Stimulated activated CD8-positive, alpha-beta memory T cell treated with anti-CD3 and anti-CD28 coated beads, Interleukin-2, amount 100 ng/mL, for 1 hour (primary cell): Measurements from ENCODE around the gene ZBTB49.

Experiments used
- DNase-seq, 2 donors: peaks; one replicate each; pipeline ENCODE4 v3.0.0-alpha.2; 2020; ENCODE audit warnings: low read depth in 2 of 2

Gene ZBTB49

GRCh38 chr4:4277531-4277930, 12.5 kb upstream of the ZBTB49 start:
- DNase-seq: no peak

- DNase-seq: no peak
Observed at GRCh38 chr4:4281787-4282186, 8.3 kb upstream of the ZBTB49 start.

- DNase-seq: no peak
Observed at GRCh38 chr4:4284827-4285618, 5.0 kb upstream of the ZBTB49 start.

- no peak for DNase-seq
Observed at GRCh38 chr4:4288098-4288497, 2.0 kb upstream of the ZBTB49 start.

- DNase-seq: no peak
Observed at GRCh38 chr4:4289055-4289454, 996 bp upstream of the ZBTB49 start.

- DNase-seq: no peak
Observed at GRCh38 chr4:4289597-4289940, 482 bp upstream of the ZBTB49 start.

GRCh38 chr4:4293279-4293678, 3.2 kb downstream of the ZBTB49 start:
- DNase-seq: no peak

- no peak for DNase-seq
Observed at GRCh38 chr4:4296283-4296846, 6.3 kb downstream of the ZBTB49 start.

- no peak for DNase-seq
Observed at GRCh38 chr4:4299006-4299405, 9.0 kb downstream of the ZBTB49 start.

GRCh38 chr4:4302001-4302400, 11.9 kb downstream of the ZBTB49 start:
- no peak for DNase-seq

- DNase-seq: no peak
Observed at GRCh38 chr4:4302416-4302815, 12.4 kb downstream of the ZBTB49 start.

- DNase-seq: no peak
Observed at GRCh38 chr4:4306920-4307319, 16.9 kb downstream of the ZBTB49 start.

GRCh38 chr4:4308800-4309441, 18.9 kb downstream of the ZBTB49 start:
- no peak for DNase-seq

GRCh38 chr4:4311193-4311592, 21.1 kb downstream of the ZBTB49 start:
- DNase-seq: no peak

- DNase-seq: no peak
Observed at GRCh38 chr4:4315461-4316149, 25.6 kb downstream of the ZBTB49 start.

- no peak for DNase-seq
Observed at GRCh38 chr4:4316150-4316495, 26.1 kb downstream of the ZBTB49 start.

GRCh38 chr4:4317496-4318232, 27.6 kb downstream of the ZBTB49 start:
- DNase-seq: no peak

- no peak for DNase-seq
Observed at GRCh38 chr4:4320528-4320927, 30.5 kb downstream of the ZBTB49 start.

- no peak for DNase-seq
Observed at GRCh38 chr4:4320951-4321714, 31.1 kb downstream of the ZBTB49 start.

GRCh38 chr4:4321951-4322688, 32.1 kb downstream of the ZBTB49 start:
- DNase-seq: no peak
